HG02642 (cell line): ENCODE data around the gene TBCD.

Experiments
- ATAC-seq: cut with Tn5 transposase; IDR thresholded peaks from one replicate; pipeline ENCODE4 v1.9.1; 2021; ENCODE audit warnings: mild to moderate bottlenecking; ENCODE audit not compliant: unreplicated experiment, poor library complexity

TBCD gene

GRCh38 chr17:82805823-82806222 is 54.0 kb downstream of the TBCD start:
- ATAC-seq: no peak

- no peak for ATAC-seq
These were observed 54.8 kb downstream of the TBCD start for GRCh38 chr17:82806645-82807044.

- ATAC-seq: no peak
These were observed 55.2 kb downstream of the TBCD start for GRCh38 chr17:82807101-82807500.

GRCh38 chr17:82807562-82807961 is 55.7 kb downstream of the TBCD start:
- ATAC-seq: no peak

- ATAC-seq: no peak
These were observed 56.1 kb downstream of the TBCD start for GRCh38 chr17:82808006-82808405.

GRCh38 chr17:82808921-82809905 is 57.3 kb downstream of the TBCD start:
- ATAC-seq: no peak

- ATAC-seq: no peak
These were observed 59.0 kb downstream of the TBCD start for GRCh38 chr17:82810644-82811430.

- ATAC-seq: no peak
These were observed 60.2 kb downstream of the TBCD start for GRCh38 chr17:82812058-82812457.

GRCh38 chr17:82812601-82813000 is 60.7 kb downstream of the TBCD start:
- ATAC-seq: no peak

GRCh38 chr17:82813299-82814051 is 61.6 kb downstream of the TBCD start:
- ATAC-seq: no peak

GRCh38 chr17:82814834-82815233 is 63.0 kb downstream of the TBCD start:
- no peak for ATAC-seq

- ATAC-seq: no peak
These were observed 63.5 kb downstream of the TBCD start for GRCh38 chr17:82815354-82815753.

- ATAC-seq: no peak
These were observed 64.0 kb downstream of the TBCD start for GRCh38 chr17:82815790-82816305.

- no peak for ATAC-seq
These were observed 64.5 kb downstream of the TBCD start for GRCh38 chr17:82816358-82816757.

- ATAC-seq: no peak
These were observed 66.1 kb downstream of the TBCD start for GRCh38 chr17:82817947-82818346.

- ATAC-seq: no peak
These were observed 68.7 kb downstream of the TBCD start for GRCh38 chr17:82820278-82821251.

GRCh38 chr17:82821554-82821953 is 69.7 kb downstream of the TBCD start:
- no peak for ATAC-seq

- ATAC-seq: no peak
These were observed 70.4 kb downstream of the TBCD start for GRCh38 chr17:82822281-82822680.

GRCh38 chr17:82823004-82823403 is 71.1 kb downstream of the TBCD start:
- ATAC-seq: no peak
